Stimulated activated CD4-positive, alpha-beta T cell treated with anti-CD3 and anti-CD28 coated beads, Interleukin-4, amount 100 ng/mL, for 1 hour (primary cell): Measurements from ENCODE around the gene DCAF7.

Experiments used
- DNase-seq: peaks from one replicate; pipeline ENCODE4 v3.0.0-alpha.2; 2020

DCAF7 gene

DNA sequence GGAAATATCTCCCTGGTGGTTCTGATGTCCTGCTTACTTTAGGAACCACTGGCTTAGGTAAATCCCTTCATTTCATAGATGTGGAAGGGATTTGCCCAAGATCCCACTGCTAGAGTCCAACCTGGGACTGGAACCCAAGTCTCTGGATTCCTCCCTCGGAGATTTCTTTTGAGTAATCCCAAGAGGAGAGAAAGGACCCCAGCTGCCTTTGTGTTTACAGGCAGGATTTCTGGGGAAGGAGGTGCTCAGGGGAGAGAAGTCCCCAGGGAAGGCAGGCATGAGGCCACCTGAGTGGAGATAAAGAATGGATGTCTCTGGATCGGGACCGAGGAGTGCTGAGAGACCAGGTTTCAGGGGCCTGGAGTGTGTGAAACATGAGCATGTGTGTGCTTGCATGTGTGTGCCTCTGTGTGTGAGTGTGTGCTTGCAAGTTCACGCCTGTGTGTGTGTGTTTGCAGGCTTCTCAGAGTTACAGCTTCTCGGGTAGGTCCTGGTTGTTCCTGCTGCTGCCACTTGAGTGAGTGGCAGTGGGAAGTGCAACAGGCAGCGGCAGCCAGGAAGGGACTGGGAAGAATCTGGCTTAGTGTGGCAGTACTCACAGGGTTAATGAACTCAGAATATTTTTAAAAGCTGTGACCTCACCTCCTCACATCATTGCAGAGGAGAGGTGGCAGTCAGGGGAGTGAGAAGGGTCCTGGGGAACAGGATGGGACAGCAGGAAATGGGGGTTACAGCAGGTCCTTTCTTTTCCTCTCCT lies 24.9 kb upstream of the DCAF7 start:
- DNase-seq = no peak

DNA sequence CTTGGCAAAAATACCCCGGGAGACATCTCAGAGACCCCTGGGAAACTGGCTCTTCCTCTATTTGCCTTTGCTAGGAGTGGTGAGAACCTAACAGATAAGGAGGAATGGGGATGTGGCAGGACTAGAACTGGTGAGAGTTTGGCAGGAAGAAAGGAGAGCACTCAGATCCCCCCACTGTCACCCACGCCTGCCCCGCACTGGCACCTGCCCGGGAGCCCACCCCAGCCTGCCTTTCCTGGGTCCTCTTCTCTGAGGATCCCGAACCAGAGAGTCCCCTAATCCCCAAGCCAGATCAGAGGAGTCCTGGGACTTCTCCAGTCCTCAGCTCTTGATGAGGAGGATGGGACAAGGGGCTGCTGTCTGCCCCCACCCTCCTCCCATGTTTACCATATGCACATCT lies 23.4 kb upstream of the DCAF7 start:
- no peak for DNase-seq

DNA sequence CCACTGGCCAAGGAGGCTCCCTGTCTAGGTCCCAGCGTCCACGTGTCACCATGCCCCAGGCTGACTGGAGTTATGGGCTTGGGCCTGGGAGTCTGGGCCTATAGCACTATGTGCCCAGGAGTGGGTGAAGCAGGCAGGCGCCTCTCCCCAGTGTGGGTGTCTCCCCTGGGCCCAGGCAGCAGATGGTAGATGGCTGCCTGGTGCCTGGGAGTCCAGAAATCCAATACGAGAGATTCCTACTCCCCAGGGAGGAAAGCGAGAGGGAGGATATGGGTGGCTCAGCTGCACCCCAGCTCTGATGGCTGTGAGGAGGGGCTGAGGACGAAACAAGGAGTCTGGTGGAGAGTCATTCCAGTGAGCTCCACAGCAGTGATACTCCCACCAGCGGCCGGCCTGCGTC lies 22.1 kb upstream of the DCAF7 start:
- no peak for DNase-seq

DNA sequence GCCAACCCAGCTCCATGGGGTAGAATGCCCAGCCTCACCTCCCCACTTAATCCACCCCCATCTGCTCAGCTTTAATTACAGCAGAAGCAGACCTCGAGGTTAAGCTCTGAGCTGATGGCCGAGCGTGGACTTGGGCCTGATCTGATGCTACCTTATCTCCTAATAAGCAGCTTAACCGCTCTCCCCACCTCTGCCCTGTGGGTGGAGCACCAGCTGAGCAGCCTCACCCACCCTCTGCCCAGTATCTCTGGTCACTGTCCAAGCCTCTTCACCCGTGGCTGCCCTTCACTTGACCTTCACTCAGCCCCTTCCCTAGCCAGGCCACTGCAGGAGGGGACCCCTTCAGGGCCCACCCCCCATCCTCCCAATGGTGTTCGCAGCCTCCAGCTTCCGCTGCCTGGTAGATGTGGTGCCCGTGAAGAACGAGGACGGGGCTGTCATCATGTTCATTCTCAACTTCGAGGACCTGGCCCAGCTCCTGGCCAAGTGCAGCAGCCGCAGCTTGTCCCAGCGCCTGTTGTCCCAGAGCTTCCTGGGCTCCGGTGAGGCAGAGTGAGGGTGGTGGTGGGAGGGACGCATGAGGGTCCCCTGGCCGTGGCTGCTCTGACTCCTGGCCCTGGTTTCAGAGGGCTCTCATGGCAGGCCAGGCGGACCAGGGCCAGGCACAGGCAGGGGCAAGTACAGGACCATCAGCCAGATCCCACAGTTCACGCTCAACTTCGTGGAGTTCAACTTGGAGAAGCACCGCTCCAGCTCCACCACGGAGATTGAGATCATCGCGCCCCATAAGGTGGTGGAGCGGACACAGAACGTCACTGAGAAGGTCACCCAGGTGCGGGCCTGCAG lies 20.3 kb upstream of the DCAF7 start:
- DNase-seq = no peak

DNA sequence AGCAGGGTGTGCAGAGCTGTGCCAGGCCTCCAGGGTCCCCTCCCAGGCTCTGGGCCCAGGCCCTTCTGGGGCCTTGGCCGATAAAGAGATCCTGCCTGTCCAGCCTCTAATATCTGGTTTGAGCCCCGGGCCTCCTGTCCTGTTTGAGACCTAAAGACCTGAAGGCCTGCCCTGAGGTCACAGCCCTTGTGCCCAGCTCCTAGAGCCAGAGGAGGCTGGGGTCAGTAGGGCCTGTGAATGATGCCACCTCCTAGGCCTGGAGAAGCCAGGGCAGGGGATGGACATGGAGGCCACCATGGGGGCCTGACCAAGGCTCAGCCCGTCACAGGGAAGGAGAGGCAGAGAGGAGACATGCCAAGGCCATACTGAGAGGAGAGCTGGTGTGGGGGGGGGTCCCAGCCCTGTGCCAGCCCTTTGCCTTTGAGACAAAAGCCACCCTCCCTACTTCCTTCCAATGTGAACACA lies 19.7 kb upstream of the DCAF7 start:
- DNase-seq = no peak

DNA sequence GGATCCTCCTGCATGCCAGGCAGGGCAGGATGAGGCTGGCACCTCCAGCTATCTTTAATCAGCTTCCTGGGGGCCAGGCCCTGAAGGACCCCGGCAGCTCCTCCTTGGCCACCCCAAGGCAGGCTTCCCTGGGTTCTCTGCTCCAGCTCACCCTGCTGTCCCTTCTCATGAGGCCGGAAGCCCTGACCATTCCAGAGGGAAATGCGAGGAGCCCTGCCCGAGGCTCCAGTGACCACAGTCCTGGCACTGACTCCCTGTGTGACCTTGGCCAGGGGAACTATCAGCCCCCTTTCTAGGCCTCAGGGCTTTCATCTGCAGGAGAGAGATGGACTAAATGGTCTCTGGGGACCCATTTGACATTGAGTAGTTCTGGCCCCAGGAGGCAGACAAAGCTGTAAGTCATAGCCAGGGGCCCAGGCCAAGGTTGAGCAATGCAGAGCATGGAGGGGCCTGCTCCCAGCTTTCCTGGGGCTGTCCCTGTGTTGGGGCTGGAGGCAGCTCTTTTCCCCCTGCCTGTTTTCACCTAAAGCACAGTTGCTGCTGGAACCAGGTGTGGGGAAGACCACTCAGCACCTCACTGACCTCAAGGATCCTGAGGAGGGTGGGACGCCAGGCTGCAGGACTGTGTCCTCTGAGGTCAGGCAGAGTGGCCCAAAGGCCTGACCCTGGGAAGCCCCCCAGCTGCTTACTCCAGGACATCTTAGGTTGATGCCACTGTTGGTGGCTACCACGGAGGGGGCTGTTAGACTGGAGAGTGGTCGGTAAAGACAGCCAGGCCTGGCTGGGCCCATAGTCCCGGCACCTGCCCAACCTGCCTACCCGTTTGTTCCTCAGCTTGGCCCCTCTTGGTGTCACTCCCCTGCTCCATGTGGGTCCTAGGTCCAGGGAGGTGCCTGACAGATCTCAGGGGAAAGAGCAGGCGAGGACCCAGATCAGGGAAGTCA lies 19.0 kb upstream of the DCAF7 start:
- DNase-seq = no peak

DNA sequence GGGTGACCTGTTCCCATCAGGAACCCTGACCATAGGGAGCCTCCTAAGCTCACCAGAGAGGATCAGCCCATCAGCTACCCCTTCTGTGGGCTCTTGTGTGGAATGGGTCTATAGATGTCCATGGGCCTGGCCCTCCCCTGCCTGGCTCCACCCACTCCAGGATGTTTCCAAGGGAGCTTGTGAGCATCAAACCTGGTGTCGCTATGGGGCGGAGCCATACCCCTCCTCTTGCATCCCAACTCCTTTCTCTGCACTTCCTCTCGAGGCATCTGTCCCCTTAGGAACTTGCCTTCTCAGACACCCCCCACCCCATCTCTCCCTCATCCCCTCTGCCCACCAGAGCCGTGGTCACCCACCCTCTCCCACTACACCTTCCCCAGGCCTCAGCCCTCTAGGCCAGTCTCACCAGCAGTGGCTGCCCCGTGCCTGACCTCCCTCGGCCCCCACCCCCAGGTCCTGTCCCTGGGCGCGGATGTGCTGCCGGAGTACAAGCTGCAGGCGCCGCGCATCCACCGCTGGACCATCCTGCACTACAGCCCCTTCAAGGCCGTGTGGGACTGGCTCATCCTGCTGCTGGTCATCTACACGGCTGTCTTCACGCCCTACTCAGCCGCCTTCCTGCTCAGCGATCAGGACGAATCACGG lies 16.7 kb upstream of the DCAF7 start:
- no peak for DNase-seq

DNA sequence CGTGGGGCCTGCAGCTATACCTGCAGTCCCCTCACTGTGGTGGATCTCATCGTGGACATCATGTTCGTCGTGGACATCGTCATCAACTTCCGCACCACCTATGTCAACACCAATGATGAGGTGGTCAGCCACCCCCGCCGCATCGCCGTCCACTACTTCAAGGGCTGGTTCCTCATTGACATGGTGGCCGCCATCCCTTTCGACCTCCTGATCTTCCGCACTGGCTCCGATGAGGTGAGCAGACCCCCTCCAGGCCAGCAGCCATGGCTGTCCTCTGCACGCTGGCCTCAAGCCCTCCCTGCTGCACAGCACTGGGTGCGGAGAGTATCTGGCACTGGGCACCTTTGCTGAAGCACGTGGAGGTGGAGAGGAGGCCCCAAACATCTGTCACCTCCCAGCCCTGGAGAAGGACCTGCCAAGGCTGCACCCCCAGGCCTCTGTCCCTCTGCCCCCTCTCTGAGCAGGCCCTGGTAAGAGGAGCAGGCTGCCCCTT lies 16.2 kb upstream of the DCAF7 start:
- DNase-seq = no peak

DNA sequence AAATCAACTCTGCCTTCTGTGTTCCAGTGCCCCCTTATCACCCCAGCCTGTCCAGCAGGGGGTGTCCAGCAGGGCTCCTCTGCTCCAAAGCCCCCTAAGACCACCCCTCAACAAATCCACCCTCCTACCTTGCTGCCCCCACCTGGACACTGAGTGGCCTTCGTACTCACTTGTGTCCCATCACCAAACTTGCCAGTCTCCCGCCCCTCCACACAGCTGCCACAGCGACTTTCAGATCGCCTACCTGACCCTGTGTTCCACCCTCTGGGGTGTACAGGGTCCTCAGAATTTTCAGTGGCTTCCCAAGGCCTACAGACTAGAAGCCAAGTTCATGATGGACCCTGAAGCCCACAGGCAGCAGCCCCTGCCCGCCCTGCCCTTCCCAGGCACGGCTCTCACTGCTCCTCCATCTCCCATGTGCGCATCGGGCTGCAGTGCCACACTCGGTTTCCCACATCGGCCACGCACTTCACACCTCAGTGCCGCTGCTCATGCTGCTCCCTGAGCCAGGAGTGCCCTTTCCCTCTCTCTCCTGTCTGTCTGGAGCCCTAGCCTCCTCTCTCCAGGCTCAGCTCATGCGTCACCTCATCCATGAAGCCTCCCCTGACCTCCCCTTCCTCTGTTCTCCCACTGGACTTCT lies 15.3 kb upstream of the DCAF7 start:
- no peak for DNase-seq

DNA sequence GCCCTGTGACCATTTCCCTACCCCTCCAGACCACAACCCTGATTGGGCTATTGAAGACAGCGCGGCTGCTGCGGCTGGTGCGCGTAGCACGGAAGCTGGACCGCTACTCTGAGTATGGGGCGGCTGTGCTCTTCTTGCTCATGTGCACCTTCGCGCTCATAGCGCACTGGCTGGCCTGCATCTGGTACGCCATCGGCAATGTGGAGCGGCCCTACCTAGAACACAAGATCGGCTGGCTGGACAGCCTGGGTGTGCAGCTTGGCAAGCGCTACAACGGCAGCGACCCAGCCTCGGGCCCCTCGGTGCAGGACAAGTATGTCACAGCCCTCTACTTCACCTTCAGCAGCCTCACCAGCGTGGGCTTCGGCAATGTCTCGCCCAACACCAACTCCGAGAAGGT lies 14.6 kb upstream of the DCAF7 start:
- no peak for DNase-seq

DNA sequence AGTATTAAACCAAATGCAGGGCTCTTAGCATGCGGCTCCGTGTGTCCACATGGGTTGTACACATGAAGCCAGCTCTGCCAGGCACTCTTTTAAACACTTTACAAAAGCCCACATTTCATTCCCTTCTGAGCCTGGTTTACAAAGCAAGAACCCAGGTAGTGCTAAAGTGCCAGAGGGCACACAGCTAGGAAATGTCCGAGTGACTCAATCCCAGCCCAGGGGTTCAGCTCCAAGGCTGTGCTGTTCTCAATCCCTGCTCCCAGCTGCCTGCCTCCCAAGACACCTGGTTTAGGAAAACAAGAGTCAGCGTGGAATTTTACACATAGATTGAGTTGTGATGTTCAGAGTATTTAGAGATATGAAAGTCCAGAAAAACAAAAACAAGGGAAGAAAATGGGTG lies 13.3 kb upstream of the DCAF7 start:
- DNase-seq = no peak

DNA sequence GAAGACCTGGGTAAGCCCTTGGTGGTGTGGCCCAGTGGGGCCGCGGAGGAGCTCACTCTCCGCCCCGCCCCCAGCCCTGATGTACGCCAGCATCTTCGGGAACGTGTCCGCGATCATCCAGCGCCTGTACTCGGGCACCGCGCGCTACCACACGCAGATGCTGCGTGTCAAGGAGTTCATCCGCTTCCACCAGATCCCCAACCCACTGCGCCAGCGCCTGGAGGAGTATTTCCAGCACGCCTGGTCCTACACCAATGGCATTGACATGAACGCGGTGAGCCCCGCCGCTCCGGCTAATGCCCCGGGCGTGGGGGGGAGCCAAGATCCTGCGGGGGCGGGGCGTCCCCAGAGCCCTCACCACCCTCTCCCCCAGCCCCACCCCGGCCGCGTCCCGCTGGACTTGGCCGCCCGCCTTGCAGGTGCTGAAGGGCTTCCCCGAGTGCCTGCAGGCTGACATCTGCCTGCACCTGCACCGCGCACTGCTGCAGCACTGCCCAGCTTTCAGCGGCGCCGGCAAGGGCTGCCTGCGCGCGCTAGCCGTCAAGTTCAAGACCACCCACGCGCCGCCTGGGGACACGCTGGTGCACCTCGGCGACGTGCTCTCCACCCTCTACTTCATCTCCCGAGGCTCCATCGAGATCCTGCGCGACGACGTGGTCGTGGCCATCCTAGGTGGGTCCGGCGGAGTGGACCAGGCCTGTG lies 12.1 kb upstream of the DCAF7 start:
- DNase-seq = peak; percentile 15

DNA sequence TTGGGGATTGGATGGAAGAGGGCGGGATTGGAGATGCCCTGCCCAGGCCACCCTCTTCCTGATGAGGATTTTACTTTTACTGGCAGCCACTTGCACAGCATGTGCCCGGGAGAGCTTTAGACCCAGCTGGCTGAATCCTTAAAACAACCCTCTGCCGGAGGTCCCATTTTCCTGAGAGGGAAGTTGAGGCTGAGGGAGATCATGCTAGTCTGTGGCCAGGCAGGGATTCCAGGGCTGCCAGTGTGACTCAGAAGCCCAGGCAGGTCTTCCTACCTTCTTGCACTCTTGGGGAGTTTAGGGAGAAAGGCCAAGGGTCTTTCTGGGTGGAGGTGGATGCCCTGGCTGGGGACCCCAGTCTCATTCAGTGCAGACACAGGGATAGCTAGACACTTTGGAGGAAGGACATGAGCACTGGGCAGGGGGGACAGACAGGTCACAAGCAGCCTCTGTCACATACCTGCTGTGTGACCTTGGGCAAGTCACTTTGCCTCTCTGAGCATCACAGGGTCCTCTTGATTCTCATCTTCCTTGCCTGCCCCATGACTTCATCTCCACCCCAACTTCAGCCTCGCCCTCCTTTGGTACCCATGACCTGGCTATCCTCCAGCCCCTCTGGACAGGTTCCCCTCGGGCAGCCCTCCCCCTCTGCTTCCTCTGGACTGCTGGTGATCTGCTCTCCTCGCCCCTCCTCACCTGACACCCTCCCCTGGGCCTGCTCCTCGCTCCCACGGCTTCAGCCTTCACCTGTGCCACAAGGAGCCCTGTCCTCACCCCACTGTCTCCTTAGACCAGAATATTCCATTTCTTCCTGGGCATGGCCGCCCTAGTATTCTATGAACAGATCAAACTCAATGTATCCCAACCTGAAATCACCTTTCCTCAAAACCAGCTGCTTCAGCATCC lies 11.3 kb upstream of the DCAF7 start:
- DNase-seq = no peak

DNA sequence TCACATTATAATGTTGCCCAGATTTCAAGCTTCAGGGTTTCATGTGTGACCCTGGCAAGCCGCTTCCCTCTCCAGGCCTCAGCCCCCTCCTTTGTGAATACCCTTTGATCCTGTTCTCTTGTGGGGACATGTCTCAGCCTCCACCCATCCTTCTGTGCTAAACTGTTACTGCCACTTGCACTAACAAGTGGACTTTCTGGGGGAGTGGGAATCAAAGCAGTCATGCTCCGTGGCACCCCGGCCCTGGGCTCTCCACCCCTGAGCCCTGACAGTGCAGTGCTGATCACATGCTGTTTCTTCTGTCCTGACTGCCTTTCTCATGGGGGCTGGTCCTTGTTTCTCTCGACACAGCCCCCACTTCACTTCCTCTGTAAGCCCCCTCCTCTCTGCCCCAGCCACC lies 9.7 kb upstream of the DCAF7 start:
- DNase-seq = no peak

DNA sequence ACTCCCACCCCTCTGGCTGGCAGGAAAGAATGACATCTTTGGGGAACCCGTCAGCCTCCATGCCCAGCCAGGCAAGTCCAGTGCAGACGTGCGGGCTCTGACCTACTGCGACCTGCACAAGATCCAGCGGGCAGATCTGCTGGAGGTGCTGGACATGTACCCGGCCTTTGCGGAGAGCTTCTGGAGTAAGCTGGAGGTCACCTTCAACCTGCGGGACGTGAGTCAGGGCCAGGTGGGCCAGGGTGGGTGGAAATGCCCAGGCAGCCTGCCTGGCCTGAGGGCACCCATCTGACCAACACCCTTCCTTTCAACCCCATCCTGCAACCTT lies 8.1 kb upstream of the DCAF7 start:
- no peak for DNase-seq

DNA sequence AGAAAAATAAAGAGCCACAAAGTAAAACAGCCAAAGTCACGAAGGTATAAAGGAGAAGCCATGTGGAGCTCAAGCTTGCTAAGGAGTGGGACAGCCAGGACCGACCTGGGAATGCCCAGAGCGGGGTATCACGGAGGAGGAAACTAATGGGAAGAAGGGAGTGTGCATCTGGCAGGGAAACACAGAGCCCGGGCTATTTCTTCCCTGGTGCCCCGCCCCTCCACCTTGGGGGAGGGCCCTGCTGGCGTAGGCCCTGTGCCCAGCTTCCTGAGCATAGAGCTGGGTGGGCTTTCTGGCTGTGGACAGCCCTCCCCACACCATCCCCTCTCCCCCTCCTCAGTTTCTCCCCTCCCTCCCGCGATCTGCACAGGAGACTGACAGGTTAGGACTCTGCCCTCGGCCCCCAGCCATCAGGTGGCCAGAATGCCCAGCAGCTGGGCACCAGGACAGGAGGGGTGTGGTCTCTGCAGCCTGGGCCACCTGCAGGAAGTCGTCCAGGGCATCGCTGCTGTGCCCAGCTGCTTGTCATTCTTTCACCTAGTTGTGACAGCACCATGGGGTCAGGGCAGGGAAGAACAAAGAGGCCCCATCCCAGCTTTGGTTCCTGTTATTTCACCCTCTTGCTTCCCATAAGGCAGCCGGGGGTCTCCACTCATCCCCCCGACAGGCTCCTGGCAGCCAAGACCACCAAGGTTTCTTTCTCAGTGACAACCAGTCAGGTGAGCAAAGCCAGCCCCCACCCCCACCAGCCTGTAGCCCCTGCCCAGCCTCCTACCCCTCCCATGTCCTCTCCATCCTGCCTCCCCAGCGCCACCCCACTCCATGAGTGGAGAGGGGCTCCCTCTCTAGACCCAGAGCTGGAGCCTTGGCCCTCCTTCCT lies 7.1 kb upstream of the DCAF7 start:
- DNase-seq = no peak

DNA sequence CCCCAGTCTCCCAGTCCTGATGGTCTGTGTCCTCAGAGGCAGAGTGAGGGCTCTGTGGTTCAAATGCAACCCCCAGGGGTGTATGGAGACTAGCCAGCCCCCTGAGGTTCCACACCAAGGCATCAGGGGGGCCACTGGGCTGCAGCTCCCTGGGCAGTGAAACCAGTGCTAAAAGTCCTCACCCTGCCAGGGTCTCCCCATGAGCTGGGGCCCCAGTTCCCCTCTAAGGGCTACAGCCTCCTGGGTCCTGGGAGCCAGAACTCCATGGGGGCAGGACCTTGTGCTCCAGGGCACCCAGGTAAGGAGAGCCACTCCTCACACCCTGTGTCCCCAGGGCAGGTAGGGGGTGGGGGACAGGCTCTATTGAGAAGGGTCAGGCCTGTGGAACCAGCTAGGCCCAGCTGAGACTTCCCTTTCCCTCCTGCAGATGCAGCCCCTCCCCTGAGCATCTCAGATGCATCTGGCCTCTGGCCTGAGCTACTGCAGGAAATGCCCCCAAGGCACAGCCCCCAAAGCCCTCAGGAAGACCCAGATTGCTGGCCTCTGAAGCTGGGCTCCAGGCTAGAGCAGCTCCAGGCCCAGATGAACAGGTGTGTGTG lies 6.4 kb upstream of the DCAF7 start:
- DNase-seq = no peak

DNA sequence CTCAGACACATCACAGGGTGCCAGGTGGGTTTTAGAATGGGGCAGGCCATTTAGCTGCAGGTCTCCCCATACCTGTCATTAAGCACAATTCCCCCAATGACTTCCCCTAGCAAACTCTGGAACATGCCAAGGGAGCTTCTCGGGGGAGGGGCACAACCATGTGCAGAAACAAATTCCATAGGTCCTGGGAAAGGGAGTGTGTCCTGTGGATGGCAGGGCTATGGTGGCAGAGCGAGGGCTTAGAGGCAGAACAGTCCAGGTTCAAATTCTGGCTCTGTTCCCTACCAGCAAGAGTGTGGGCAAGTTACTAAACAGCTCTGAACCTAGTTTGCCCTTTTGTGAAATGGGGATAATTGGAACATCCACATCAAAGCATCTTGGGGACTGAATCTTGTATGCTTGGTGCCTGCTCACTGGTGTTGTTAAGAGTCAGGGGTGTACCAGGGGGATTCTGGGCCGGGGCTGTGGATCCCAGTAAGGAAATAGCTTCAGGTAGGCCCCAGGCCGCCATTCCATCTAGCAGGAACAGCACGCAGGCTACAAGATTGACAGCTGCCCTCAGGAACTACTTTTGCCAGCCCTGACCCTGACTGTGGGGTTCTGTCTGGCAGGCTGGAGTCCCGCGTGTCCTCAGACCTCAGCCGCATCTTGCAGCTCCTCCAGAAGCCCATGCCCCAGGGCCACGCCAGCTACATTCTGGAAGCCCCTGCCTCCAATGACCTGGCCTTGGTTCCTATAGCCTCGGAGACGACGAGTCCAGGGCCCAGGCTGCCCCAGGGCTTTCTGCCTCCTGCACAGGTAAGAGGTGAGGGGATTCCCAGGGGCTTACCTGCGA lies 5.6 kb upstream of the DCAF7 start:
- DNase-seq = no peak
